ENCODE measurements around the gene NDUFAB1. TPM values are rescaled to one million over a fixed set of nuclear protein-coding genes. Genes with fewer than 3 reads are reported as not detected.

NDUFAB1 gene
- total and polyA plus RNA-seq, 2 of the 13 experiments (the other 11 are each of a cell fraction or from before 2014, with no cell fraction given), result 221 to 601 TPM

DNA sequence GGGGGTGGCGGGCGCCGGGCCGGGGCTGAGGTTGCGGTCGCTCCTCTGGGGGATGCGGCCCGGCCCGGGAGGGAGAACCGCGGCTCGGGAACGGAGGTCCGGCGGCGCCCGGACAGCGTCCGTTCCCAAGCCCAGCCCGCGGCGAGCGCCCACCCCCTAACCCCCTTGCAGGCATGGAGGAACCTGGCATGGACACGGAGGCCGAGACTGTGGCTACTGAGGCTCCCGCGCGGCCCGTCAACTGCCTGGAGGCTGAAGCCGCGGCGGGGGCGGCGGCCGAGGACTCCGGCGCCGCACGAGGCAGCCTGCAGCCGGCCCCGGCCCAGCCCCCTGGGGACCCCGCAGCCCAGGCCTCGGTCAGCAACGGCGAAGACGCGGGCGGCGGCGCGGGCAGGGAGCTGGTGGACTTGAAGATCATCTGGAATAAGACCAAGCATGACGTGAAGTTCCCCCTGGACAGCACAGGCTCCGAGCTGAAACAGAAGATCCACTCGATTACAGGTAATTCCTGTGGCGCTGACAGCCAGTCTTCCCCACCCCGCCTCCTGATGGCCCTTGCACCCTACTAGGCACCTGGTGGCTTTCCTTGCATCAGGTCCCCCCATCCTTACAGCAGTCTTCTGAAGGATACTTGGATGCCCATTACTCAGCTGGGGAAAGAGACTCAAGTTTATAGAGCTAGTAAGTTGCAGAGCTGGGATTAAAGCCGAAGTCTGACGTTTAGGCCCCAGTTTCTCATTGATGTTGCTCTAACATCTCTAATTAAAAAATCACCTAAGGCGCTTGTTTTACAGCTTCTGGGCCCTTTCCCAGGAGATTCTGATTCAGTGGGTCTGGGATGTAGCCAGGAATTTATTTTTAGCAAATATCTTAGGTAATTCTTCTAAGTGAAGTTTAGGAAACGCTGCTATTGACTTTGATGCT, 38.1 kb downstream of the NDUFAB1 start (continued):
- TF ChIP-seq, protein P1, sequence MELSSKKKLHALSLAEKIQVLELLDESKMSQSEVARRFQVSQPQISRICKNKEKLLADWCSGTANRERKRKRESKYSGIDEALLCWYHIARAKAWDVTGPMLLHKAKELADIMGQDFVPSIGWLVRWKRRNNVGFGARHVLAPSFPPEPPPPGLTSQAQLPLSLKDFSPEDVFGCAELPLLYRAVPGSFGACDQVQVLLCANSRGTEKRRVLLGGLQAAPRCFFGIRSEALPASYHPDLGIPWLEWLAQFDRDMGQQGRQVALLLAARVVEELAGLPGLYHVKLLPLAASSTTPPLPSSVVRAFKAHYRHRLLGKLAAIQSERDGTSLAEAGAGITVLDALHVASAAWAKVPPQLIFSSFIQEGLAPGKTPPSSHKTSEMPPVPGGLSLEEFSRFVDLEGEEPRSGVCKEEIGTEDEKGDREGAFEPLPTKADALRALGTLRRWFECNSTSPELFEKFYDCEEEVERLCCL (CRISPR knock-in tag; IDR thresholded peaks at IDR 0.05; ENCODE audit: borderline replicate concordance), result 0 out of 2 replicates have a peak, but pooled peaks have one; percentile 48
- TF ChIP-seq, protein P2, sequence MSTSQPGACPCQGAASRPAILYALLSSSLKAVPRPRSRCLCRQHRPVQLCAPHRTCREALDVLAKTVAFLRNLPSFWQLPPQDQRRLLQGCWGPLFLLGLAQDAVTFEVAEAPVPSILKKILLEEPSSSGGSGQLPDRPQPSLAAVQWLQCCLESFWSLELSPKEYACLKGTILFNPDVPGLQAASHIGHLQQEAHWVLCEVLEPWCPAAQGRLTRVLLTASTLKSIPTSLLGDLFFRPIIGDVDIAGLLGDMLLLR (CRISPR knock-in tag; IDR thresholded peaks at IDR 0.05), result peak; percentile 75; the same call in 1 of the 2 replicates
- no peak for TF ChIP-seq KMT2B (CRISPR knock-in tag; IDR thresholded peaks at IDR 0.05)
- TF ChIP-seq, protein P3, sequence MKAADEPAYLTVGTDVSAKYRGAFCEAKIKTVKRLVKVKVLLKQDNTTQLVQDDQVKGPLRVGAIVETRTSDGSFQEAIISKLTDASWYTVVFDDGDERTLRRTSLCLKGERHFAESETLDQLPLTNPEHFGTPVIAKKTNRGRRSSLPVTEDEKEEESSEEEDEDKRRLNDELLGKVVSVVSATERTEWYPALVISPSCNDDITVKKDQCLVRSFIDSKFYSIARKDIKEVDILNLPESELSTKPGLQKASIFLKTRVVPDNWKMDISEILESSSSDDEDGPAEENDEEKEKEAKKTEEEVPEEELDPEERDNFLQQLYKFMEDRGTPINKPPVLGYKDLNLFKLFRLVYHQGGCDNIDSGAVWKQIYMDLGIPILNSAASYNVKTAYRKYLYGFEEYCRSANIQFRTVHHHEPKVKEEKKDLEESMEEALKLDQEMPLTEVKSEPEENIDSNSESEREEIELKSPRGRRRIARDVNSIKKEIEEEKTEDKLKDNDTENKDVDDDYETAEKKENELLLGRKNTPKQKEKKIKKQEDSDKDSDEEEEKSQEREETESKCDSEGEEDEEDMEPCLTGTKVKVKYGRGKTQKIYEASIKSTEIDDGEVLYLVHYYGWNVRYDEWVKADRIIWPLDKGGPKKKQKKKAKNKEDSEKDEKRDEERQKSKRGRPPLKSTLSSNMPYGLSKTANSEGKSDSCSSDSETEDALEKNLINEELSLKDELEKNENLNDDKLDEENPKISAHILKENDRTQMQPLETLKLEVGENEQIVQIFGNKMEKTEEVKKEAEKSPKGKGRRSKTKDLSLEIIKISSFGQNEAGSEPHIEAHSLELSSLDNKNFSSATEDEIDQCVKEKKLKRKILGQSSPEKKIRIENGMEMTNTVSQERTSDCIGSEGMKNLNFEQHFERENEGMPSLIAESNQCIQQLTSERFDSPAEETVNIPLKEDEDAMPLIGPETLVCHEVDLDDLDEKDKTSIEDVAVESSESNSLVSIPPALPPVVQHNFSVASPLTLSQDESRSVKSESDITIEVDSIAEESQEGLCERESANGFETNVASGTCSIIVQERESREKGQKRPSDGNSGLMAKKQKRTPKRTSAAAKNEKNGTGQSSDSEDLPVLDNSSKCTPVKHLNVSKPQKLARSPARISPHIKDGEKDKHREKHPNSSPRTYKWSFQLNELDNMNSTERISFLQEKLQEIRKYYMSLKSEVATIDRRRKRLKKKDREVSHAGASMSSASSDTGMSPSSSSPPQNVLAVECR (CRISPR knock-in tag; IDR thresholded peaks at IDR 0.05; ENCODE audit: borderline replicate concordance), result peak; percentile 88; the same call in 1 of the 2 replicates
- TF ChIP-seq, protein P4, sequence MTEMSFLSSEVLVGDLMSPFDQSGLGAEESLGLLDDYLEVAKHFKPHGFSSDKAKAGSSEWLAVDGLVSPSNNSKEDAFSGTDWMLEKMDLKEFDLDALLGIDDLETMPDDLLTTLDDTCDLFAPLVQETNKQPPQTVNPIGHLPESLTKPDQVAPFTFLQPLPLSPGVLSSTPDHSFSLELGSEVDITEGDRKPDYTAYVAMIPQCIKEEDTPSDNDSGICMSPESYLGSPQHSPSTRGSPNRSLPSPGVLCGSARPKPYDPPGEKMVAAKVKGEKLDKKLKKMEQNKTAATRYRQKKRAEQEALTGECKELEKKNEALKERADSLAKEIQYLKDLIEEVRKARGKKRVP (CRISPR knock-in tag; IDR thresholded peaks at IDR 0.05), result 0 out of 4 replicates have a peak, but pooled peaks of 1 of the 2 experiments have one; percentile 3
- no peak for TF ChIP-seq SIX1 (CRISPR knock-in tag; IDR thresholded peaks at IDR 0.05; ENCODE audit: borderline replicate concordance)
- TF ChIP-seq, protein P5, sequence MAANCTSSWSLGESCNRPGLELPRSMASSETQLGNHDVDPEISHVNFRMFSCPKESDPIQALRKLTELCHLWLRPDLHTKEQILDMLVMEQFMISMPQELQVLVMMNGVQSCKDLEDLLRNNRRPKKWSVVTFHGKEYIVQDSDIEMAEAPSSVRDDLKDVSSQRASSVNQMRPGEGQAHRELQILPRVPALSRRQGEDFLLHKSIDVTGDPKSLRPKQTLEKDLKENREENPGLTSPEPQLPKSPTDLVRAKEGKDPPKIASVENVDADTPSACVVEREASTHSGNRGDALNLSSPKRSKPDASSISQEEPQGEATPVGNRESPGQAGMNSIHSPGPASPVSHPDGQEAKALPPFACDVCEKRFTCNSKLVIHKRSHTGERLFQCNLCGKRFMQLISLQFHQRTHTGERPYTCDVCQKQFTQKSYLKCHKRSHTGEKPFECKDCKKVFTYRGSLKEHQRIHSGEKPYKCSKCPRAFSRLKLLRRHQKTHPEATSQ (CRISPR knock-in tag; IDR thresholded peaks at IDR 0.05; ENCODE audit: borderline replicate concordance), result peak; percentile 10; the same call in 1 of the 2 replicates
- TF ChIP-seq, protein P6, sequence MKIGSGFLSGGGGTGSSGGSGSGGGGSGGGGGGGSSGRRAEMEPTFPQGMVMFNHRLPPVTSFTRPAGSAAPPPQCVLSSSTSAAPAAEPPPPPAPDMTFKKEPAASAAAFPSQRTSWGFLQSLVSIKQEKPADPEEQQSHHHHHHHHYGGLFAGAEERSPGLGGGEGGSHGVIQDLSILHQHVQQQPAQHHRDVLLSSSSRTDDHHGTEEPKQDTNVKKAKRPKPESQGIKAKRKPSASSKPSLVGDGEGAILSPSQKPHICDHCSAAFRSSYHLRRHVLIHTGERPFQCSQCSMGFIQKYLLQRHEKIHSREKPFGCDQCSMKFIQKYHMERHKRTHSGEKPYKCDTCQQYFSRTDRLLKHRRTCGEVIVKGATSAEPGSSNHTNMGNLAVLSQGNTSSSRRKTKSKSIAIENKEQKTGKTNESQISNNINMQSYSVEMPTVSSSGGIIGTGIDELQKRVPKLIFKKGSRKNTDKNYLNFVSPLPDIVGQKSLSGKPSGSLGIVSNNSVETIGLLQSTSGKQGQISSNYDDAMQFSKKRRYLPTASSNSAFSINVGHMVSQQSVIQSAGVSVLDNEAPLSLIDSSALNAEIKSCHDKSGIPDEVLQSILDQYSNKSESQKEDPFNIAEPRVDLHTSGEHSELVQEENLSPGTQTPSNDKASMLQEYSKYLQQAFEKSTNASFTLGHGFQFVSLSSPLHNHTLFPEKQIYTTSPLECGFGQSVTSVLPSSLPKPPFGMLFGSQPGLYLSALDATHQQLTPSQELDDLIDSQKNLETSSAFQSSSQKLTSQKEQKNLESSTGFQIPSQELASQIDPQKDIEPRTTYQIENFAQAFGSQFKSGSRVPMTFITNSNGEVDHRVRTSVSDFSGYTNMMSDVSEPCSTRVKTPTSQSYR (CRISPR knock-in tag; IDR thresholded peaks at IDR 0.05; ENCODE audit: borderline replicate concordance), result no peak
- TF ChIP-seq KLF6 (CRISPR knock-in tag; IDR thresholded peaks at IDR 0.05), result peak; percentile 58; the same call in 1 of the 2 replicates
- TF ChIP-seq REXO4 (CRISPR knock-in tag; IDR thresholded peaks at IDR 0.05; ENCODE audit: borderline replicate concordance), result no peak
- TF ChIP-seq, protein P7, sequence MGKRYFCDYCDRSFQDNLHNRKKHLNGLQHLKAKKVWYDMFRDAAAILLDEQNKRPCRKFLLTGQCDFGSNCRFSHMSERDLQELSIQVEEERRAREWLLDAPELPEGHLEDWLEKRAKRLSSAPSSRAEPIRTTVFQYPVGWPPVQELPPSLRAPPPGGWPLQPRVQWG (CRISPR knock-in tag; IDR thresholded peaks at IDR 0.05; ENCODE audit: borderline replicate concordance, low read depth), result no peak; the same call in 1 of the 2 replicates
- TF ChIP-seq, protein P8, sequence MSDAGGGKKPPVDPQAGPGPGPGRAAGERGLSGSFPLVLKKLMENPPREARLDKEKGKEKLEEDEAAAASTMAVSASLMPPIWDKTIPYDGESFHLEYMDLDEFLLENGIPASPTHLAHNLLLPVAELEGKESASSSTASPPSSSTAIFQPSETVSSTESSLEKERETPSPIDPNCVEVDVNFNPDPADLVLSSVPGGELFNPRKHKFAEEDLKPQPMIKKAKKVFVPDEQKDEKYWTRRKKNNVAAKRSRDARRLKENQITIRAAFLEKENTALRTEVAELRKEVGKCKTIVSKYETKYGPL (CRISPR knock-in tag; IDR thresholded peaks at IDR 0.05), result no peak

All from HepG2 (cell line).